GM21381 (cell line): ENCODE results near the gene FADS1.

Experiments used
- ATAC-seq: cut with Tn5 transposase; IDR thresholded peaks from one replicate; pipeline ENCODE4 v1.9.1; 2021; ENCODE audit warnings: mild to moderate bottlenecking, moderate library complexity; ENCODE audit not compliant: unreplicated experiment

FADS1 gene

GRCh38 chr11:61797263-61797944, 19.4 kb downstream of the FADS1 start:
- ATAC-seq: no peak

GRCh38 chr11:61795876-61796526, 20.8 kb downstream of the FADS1 start:
- ATAC-seq: no peak

GRCh38 chr11:61795459-61795858, 21.3 kb downstream of the FADS1 start:
- no peak for ATAC-seq

GRCh38 chr11:61794579-61794978, 22.2 kb downstream of the FADS1 start:
- ATAC-seq: no peak

- ATAC-seq: no peak
Observed at GRCh38 chr11:61793829-61794204, 23.0 kb downstream of the FADS1 start.

GRCh38 chr11:61793083-61793828, 23.5 kb downstream of the FADS1 start:
- peak; percentile 27 for ATAC-seq

GRCh38 chr11:61792310-61793082, 24.3 kb downstream of the FADS1 start, which contains the start of the genes FEN1 and TMEM258:
Gene FEN1, plus strand, starts transcription at chr11:61792911. Its CDS starts 2,451 bp downstream, at chr11:61795362.
Gene TMEM258, minus strand, starts transcription at chr11:61792599. Its CDS starts 41 bp downstream, at chr11:61792558.
- ATAC-seq: peak; percentile 84

GRCh38 chr11:61791737-61792309, 25.0 kb downstream of the FADS1 start:
- ATAC-seq: peak; percentile 33

GRCh38 chr11:61787928-61788491, 28.8 kb downstream of the FADS1 start:
- ATAC-seq: no peak

GRCh38 chr11:61785837-61786402, 30.9 kb downstream of the FADS1 start:
- no peak for ATAC-seq

- no peak for ATAC-seq
Observed at GRCh38 chr11:61784506-61784805, 32.3 kb downstream of the FADS1 start.

- no peak for ATAC-seq
Observed at GRCh38 chr11:61783717-61784505, 32.9 kb downstream of the FADS1 start.

- no peak for ATAC-seq
Observed at GRCh38 chr11:61782841-61783240, 34.0 kb downstream of the FADS1 start.

GRCh38 chr11:61782299-61782698, 34.5 kb downstream of the FADS1 start:
- ATAC-seq: no peak

GRCh38 chr11:61781585-61781984, 35.2 kb downstream of the FADS1 start:
- no peak for ATAC-seq

- no peak for ATAC-seq
Observed at GRCh38 chr11:61780581-61781162, 36.1 kb downstream of the FADS1 start.

- no peak for ATAC-seq
Observed at GRCh38 chr11:61779666-61780525, 36.9 kb downstream of the FADS1 start.
